ENCODE results near the gene HSPA12B. TPM values are rescaled to one million over a fixed set of nuclear protein-coding genes. Genes with fewer than 3 reads are reported as not detected.

The HSPA12B gene
- total RNA-seq, 1 donor from 2014 or later = 9.9 TPM

DNA sequence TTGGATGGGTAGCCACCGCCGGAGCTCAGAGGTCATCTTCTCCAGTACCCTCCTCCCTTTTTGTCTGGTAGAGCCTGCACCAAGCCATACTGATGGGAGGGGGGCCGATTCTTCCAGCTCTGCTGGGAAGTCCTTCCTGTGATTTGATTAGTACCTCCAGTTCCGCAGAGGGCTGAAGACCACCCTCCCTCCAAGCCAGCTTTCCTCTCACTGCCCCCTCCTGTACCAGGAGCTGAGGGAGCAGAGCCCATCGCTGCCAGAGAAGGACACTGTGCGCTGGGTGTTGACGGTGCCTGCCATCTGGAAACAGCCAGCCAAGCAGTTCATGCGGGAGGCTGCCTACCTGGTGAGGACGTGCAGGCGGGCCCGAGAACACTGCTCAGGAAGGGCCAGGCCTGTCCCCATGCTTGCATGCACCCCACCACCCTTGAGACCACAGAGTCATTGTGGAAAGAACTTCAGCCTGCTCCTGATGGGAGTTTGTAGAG lies 13.2 kb downstream of the HSPA12B start:
- no peak for DNase-seq (ENCODE audit: low read depth in 2 of 2)

DNA sequence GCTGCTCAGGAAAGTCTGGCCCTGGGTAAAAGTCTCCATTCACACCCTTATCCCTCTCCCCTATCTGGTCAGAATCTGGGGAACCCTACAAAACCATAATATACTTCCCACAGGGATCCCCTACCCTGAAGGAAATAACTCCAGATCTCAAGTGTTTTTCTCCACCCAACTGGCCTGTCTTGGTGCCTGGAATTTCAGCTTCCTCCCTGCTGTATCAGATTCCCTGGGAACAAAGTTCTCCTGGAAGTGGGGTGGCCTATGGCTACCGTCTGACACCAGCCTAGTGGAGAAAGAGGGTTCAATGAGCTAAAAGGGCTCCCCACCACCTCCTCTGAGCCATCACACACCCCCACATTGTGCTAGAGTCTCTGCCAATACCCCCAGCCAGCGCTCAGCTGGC lies 15.0 kb downstream of the HSPA12B start:
- no peak for DNase-seq (ENCODE audit: low read depth in 2 of 2)

DNA sequence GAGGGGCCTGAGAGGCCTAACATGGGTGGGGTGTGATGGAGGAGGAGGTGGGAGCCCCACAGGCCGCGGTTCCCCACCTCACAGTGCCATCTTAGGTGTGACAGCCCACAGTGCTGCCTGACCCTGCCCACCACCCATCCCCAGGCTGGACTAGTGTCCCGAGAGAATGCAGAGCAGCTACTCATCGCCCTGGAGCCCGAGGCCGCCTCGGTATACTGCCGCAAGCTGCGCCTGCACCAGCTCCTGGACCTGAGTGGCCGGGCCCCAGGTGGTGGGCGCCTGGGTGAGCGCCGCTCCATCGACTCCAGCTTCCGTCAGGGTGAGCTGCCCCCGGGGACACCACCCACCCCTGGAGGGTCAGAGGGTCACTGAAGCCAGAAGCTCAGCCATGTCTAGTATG lies 15.6 kb downstream of the HSPA12B start:
- no peak for DNase-seq (ENCODE audit: low read depth in 2 of 2)

DNA sequence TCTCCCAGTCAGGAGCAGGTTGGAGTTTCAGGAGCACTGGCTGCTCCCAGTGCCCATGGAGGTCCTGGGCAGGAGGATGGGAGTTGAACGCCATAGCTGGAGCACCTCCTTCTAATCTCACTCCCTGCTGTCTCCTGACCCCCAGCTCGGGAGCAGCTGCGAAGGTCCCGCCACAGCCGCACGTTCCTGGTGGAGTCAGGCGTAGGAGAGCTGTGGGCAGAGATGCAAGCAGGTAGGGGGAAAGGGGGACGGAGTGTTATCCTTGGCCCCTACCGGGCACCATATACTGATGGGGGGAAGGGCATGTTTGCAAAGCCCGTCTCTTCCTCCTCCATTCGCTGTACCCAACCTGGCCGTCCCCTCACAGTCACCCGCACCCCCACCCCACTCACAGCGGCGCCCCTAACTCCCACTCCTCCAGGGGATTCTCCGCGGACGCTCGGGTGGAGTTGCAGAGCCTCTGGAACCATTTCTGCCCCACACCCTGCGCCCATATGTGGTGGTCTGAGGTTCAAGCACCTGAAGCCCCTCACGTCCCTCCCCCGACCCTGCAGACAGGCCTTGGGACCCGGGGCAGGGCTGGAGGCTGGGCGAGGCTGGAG lies 16.7 kb downstream of the HSPA12B start:
- no peak for DNase-seq (ENCODE audit: low read depth in 2 of 2)

DNA sequence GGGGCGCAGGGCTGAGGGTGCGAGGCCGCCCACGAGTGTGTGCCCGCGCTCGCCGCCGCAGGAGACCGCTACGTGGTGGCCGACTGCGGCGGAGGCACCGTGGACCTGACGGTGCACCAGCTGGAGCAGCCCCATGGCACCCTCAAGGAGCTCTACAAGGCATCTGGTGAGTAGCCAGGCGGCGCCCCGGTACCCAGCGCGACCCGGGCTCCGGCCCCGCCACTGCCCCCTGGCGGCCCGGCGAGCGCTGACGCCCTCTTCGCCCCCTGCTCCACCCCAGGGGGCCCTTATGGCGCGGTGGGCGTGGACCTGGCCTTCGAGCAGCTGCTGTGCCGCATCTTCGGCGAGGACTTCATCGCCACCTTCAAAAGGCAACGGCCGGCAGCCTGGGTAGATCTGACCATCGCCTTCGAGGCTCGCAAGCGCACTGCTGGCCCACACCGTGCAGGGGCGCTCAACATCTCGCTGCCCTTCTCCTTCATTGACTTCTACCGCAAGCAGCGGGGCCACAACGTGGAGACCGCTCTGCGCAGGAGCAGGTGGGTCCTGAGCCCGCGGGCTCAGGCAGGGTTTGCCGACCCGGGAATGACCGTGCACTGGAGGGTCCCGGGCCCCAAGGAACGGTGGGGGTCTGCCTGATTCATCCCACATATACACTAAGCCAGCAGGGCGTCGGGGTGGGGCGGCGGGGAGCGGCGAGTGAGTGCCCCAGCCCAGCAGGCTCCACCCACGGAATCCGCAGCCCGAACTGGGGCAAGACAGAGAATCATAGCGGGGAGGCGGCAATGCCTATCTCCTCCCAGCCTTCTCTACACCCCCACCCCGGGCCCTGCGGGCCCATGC lies 17.4 kb downstream of the HSPA12B start:
- DNase-seq (ENCODE audit: low read depth in 2 of 2) = no peak

DNA sequence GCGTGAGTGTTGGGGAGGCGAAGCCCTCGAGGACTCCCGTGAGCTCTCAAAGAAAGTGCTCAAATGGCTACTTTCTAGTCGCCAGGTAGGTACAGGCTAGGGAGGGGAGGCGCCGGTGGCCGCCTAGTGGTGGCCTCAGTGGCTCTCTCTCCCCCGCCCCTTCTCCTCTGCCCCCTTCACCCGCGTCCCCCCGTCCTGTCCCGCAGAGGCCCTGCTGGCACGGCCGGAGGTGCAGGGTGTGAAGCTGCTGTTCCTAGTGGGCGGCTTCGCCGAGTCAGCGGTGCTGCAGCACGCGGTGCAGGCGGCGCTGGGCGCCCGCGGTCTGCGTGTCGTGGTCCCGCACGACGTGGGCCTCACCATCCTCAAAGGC lies 18.8 kb downstream of the HSPA12B start:
- no peak for DNase-seq (ENCODE audit: low read depth in 2 of 2)

DNA sequence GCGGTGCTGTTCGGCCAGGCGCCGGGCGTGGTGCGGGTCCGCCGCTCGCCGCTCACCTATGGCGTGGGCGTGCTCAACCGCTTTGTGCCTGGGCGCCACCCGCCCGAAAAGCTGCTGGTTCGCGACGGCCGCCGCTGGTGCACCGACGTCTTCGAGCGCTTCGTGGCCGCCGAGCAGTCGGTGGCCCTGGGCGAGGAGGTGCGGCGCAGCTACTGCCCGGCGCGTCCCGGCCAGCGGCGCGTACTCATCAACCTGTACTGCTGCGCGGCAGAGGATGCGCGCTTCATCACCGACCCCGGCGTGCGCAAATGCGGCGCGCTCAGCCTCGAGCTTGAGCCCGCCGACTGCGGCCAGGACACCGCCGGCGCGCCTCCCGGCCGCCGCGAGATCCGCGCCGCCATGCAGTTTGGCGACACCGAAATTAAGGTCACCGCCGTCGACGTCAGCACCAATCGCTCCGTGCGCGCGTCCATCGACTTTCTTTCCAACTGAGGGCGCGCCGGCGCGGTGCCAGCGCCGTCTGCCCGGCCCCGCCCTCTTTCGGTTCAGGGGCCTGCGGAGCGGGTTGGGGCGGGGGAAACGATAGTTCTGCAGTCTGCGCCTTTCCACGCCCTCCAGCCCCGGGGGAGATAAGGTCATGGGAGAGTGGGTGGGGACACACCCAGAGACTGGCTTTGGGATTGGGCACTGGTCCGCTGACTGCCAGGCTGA lies 19.3 kb downstream of the HSPA12B start:
- DNase-seq (ENCODE audit: low read depth in 2 of 2) = no peak

DNA sequence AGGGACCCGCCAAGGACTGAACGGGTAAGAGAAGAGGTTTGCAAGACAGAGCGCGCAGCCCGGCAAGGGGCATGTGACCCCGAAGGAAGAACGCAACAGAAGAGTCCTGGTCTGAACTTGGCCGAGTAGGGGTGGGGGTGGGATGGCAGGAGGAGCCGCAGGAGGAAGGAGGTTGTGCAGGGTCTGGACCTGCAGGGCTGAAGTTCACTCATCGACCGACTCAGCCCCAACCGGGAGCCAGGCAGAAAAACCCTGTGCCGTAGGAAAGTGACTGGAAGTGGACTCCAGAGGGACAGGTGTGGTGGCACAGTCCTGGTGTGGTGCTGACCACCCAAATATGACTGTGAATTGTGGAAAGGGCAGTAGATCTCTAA lies 19.9 kb downstream of the HSPA12B start:
- no peak for DNase-seq (ENCODE audit: low read depth in 2 of 2)

DNA sequence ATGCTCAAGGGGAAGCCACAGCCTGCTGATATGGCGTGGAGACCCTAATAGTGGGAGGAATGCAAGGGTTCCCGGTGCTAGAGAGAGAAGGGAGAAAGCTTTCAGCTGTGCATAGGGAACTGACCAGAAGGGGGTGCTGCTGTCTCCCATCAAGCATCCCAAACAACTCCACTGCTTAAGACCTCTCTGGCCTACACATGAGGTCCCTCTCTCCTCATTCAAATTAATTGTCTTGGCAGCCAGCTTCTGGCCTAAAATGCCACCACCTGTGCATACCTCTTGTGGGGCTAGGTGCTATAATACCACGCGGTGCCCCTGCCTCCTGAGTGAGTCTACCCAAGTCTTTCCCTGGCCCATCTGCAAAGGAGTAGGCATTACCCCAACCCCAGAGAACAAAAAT lies 20.6 kb downstream of the HSPA12B start:
- DNase-seq (ENCODE audit: low read depth in 2 of 2) = peak; percentile 80 to 82

DNA sequence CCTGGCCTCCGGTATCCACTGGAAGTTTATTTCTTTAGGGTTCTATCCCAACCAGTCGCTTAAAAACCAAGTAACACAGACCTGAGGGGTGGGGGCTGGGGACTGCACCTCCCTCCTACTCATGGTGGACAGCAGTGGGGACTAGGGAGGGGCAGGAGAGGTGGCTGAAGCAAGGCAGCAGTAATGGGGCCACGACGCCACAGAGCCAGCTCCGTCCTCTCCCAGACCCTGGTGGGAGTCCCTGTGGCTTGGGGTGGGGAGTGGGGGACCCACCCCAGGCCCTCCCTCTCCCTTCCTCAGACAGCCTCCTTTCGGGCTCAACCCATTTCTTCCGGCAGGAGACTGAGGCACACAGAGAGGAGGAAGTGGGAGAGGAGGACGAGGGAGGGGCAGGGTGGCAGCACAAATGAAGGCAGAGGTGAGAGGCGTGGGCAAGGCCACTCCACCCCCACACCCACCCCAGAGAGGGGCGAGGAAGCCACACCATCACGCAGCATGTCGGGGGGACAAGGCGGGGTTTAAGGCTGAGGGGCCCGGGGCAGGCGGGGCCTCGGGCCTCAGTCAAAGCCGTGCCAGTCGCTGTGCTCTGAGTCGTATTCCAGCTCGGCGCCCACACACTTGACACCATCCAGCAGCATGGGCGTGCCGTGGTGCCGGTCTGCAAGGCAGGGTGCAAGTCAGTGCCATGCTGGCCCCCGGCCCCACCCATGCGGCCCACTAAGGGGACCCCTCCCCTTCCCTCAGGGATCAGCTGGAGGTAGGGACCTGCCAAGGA lies 21.2 kb downstream of the HSPA12B start:
- DNase-seq (ENCODE audit: low read depth in 2 of 2) = no peak

DNA sequence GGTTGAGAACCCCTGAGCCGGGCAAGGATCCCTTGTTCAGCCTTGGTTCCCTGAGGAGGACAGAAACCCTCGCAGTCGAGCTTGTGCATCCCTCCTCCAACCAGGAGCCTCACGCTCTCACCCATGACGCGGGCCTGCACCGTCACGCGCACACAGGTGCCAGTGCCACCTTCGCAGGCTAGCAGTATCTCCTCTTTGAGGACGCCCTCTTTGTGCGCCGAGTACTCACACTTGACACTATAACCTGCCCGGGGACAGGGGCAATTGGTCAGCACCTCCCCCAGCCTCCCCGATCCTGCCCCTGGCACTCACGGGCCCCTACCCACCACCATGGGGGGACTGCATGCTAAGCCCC lies 21.8 kb downstream of the HSPA12B start:
- no peak for DNase-seq (ENCODE audit: low read depth in 2 of 2)

DNA sequence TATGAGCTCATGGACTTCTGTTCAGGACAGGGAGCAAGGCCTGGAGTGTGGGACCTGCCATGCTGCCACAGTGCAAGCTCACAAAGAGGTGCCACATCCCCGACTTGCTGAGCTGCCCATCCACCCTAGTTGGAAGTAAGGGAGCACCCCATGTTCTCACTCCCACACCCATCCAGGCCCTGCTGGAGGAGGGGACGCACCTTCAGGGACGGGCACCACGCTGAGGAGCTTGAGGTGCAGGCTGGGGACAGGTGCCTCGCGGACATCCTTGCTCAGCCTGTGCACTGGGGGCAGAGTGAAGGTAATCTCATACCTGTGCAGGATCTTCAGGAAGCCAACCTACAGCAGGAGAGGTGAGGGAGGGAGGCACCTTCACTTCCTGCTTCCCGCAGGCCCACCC lies 22.8 kb downstream of the HSPA12B start:
- DNase-seq (ENCODE audit: low read depth in 2 of 2) = no peak

DNA sequence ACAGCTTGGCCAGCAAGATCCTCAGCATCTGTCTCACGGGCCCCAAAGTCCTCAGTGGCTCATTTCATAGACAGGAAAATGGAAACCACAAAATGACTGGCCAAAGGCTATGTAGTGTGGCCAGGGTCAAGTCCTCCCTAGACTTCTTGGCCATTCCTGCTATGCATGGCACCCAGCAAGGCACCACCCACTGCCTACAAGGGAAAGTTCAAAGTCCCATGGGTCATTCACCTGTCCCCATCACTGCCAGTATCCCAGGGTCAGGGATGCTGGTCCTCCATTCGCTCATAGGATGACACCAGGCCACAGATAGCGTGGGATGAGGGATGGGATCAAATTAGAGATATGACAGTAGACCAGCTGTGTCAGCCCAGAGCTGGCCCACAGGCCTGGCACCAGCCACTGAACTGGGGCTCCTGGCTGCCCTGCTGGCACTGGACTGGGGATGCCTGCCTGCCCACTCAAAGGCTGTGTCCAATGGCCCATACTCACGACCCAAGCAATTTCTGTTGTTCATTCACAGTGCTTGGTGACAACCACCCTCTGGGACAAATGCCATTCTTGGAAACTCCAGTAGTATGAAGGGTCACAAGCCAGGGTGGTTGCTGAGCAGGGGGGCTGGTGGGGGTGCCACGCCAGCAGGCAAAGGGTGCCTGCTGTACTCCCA lies 23.5 kb downstream of the HSPA12B start:
- no peak for DNase-seq (ENCODE audit: low read depth in 2 of 2)

DNA sequence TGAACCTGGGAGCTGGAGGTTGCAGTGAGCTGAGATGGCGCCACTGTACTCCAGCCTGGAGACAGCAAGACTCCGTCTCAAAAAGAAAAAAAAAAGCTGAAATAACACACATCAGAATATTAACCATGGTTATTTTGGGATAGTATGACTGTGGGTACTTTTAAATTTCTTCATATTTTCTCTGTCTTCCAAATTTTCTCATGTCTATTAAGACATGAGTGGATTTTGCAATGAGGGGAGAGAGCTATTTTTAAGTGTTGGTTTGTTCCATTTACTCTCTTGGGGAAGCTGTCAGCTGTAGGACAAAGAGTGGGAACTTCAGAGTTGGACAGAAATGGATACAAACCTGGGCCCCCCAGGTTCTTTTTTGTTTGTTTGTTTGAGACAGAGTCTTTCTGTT lies 24.8 kb downstream of the HSPA12B start:
- no peak for DNase-seq (ENCODE audit: low read depth in 2 of 2)

DNA sequence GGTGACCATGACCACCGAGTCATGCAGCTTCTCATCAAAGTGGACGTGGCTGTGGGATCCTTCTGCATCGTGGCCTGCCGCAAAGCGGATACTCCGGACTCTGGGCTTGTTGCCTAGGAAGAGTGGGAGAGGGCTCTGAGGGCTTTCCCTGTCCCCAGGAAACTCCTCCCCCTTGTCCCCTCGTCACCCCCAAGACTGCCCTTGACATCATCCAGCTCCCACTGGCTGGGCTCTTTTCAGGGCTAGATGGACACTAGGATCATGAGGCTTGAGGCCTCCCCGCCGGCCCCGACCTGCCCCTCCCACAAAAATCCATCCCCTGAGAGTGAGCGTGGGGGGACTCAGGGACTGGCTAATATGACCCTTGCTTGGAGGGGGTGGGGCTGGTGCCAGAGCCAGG lies 26.1 kb downstream of the HSPA12B start:
- no peak for DNase-seq (ENCODE audit: low read depth in 2 of 2)

DNA sequence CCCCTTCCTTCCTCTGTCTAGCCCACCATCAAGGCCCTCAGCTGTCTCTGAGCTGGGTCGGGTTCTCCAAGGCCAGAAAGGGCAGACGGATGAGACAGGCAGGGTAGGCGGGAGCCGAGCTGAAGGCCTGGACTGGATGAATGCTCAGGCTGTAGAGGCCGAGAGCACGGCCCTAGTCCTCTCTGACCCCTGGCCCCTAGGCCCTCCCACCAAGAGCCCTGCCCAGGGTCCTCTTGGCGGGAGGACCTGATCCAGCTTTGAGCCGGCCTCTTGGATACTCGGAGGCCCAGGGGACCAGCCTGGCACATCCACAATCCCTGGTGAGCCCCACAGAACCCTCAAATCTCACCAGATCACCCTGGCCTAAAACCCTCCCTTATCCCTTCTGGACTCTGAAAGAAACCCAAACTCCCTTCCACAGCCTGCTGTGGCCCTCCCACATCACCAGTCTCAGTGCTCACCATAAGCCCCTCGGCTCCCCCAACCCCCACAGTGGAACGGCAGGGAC lies 26.9 kb downstream of the HSPA12B start:
- no peak for DNase-seq (ENCODE audit: low read depth in 2 of 2)

DNA sequence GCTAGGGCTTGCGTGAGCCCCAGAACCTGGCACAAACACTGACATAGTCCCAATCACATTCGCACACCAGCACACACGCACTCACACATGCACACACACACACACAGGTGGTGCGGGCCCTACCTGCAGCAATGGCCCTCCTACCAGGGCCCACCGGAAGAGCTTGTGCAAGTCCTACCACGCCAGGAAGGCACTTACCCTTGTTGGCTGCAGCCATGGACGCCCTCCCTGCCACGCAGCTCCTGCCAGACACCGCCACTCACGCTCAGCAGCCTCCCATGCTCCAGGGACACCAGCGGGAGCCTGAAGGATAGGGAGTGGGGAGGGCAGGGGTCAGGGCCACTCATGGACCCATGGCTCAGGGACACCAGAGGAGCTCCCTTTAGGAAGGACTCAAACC lies 27.4 kb downstream of the HSPA12B start:
- DNase-seq (ENCODE audit: low read depth in 2 of 2) = no peak

DNA sequence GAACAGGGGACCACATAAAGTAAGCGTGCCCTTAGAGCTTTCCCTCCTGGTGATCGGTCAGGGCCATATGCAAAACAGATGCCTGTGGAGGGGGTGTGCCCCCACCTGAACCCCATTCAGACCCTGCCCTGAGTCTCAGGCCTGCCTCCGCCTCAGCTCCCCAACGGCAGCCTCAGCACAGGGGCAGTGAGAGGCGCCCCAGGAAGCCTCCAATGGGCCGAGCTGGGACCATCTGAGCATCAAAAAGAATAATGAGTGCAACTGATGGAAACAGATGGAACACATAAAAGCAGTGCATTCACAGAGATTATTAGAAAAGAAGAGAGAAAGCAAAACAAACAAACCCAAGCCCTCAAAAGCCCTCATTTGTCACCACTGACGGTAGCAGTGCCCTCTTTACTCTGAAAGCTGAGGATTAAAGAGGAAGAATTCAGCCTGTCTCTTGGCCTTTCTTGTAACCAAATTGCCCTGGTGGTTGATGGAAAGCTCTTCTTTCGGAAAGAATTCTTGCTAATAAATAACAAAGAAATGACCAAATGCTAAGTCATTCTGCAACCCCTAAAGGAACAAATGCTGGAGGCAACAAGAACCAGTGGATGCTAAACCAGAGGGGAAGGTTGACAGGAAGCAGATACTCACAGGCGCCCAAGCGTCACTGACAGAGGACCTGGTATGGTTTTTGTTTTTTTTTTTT lies 28.3 kb downstream of the HSPA12B start:
- DNase-seq (ENCODE audit: low read depth in 2 of 2) = no peak

DNA sequence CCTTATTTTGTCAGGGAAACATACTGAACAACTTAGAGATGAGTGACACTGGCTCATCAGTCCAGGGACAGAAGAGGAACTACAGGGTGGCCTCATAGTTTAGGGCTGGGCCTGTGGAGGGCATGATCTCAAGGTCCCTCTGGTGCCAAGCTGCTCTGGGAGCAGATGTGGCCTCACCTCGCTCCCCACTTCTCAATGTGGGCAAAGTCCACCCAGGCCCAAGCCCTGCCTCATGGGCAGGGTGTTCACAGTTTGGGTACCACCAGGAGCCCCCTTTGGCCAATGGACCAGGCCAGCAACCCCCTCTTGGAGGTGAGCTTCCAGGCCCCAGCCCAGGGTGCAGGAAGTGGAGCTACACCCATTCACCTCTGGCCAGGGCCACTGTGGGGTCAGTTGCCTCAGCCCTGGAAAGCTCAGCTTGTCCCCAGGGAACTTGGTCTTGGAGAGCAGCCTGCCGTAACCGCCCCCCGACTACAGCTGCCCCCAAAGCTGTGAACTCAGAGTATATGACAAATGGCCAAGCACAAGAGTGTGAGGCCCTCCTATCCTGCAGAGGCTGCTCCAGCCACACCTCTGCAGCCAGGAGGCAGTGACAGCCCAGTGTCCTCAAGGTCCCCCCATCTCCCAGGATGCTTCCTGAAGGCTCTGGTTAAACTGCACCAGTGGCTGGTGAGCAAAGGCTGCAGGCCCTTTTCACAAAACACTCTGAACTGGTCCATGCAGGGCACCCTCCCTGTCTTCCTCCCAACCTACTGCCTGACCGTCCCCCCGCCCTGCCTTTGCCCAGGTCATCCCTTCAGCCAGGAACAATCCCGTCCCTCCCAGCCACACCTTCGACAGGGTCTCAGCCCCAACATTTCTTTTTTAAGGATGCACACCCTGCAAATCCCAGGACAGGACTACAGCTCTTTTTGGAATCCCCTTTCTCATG lies 31.5 kb downstream of the HSPA12B start:
- DNase-seq (ENCODE audit: low read depth in 2 of 2) = no peak

Data from lung microvascular endothelial cell (primary cell).